ENCODE data around the gene ACTMAP.

ACTMAP gene

GRCh38 chr19:40702337-40703012, 47.8 kb downstream of the ACTMAP start:
- H3K9ac ChIP-seq (ENCODE audit: low read length in 5 of 5), result no peak overlapping the region
- H3K4me3 ChIP-seq (ENCODE audit: low read depth in 1 of 5, low read length in 5 of 5), result no peak overlapping the region
- peaks cover 0 to 11% (median 6%) of the 10 kb centered on the region in 5 donors for H3K4me1 ChIP-seq (ENCODE audit: control insufficient read depth in 5 of 5, insufficient read depth in 5 of 5, low read length in 5 of 5)
- no peak overlapping the region for H3K27ac ChIP-seq (ENCODE audit: low read depth, low read length)
- no peaks in the 10 kb centered on the region for H3K9me3 ChIP-seq (ENCODE audit: control insufficient read depth in 5 of 5, low read length in 5 of 5)
- peaks cover 0 to 76% (median 58%) of the 10 kb centered on the region in 5 donors for H3K36me3 ChIP-seq (ENCODE audit: control insufficient read depth in 5 of 5, insufficient read depth in 5 of 5, low read length in 5 of 5)
- no peaks in the 10 kb centered on the region for H3K27me3 ChIP-seq (ENCODE audit: control insufficient read depth in 5 of 5, insufficient read depth in 4 of 5, low read length in 5 of 5)

GRCh38 chr19:40701758-40702157, 48.5 kb downstream of the ACTMAP start:
- no peak overlapping the region for H3K4me3 ChIP-seq (ENCODE audit: low read depth in 1 of 5, low read length in 5 of 5)
- no peaks in the 10 kb centered on the region for H3K27me3 ChIP-seq (ENCODE audit: control insufficient read depth in 5 of 5, insufficient read depth in 4 of 5, low read length in 5 of 5)
- no peaks in the 10 kb centered on the region for H3K9me3 ChIP-seq (ENCODE audit: control insufficient read depth in 5 of 5, low read length in 5 of 5)
- peaks cover 0 to 76% (median 58%) of the 10 kb centered on the region in 5 donors for H3K36me3 ChIP-seq (ENCODE audit: control insufficient read depth in 5 of 5, insufficient read depth in 5 of 5, low read length in 5 of 5)
- no peak overlapping the region for H3K27ac ChIP-seq (ENCODE audit: low read depth, low read length)
- peaks cover 0 to 11% (median 6%) of the 10 kb centered on the region in 5 donors for H3K4me1 ChIP-seq (ENCODE audit: control insufficient read depth in 5 of 5, insufficient read depth in 5 of 5, low read length in 5 of 5)
- H3K9ac ChIP-seq (ENCODE audit: low read length in 5 of 5), result no peak overlapping the region

- H3K36me3 ChIP-seq (ENCODE audit: control insufficient read depth in 5 of 5, insufficient read depth in 5 of 5, low read length in 5 of 5), result peaks cover 0 to 79% (median 61%) of the 10 kb centered on the region in 5 donors
- no peak overlapping the region for H3K9ac ChIP-seq (ENCODE audit: low read length in 5 of 5)
- H3K9me3 ChIP-seq (ENCODE audit: control insufficient read depth in 5 of 5, low read length in 5 of 5), result no peaks in the 10 kb centered on the region
- H3K4me3 ChIP-seq (ENCODE audit: low read depth in 1 of 5, low read length in 5 of 5), result no peak overlapping the region
- H3K27ac ChIP-seq (ENCODE audit: low read depth, low read length), result no peak overlapping the region
- H3K4me1 ChIP-seq (ENCODE audit: control insufficient read depth in 5 of 5, insufficient read depth in 5 of 5, low read length in 5 of 5), result peaks cover 0 to 3% (median under 1%) of the 10 kb centered on the region in 5 donors
- no peaks in the 10 kb centered on the region for H3K27me3 ChIP-seq (ENCODE audit: control insufficient read depth in 5 of 5, insufficient read depth in 4 of 5, low read length in 5 of 5)
Measured at GRCh38 chr19:40700083-40700482, 50.2 kb downstream of the ACTMAP start.

GRCh38 chr19:40697007-40697406, 53.3 kb downstream of the ACTMAP start:
- H3K4me1 ChIP-seq (ENCODE audit: control insufficient read depth in 5 of 5, insufficient read depth in 5 of 5, low read length in 5 of 5), result peaks cover 0 to under 1% (median 0%) of the 10 kb centered on the region in 5 donors
- H3K4me3 ChIP-seq (ENCODE audit: low read depth in 1 of 5, low read length in 5 of 5), result no peak overlapping the region
- peaks cover 0 to 76% (median 49%) of the 10 kb centered on the region in 5 donors for H3K36me3 ChIP-seq (ENCODE audit: control insufficient read depth in 5 of 5, insufficient read depth in 5 of 5, low read length in 5 of 5)
- no peaks in the 10 kb centered on the region for H3K27me3 ChIP-seq (ENCODE audit: control insufficient read depth in 5 of 5, insufficient read depth in 4 of 5, low read length in 5 of 5)
- no peaks in the 10 kb centered on the region for H3K9me3 ChIP-seq (ENCODE audit: control insufficient read depth in 5 of 5, low read length in 5 of 5)
- no peak overlapping the region for H3K27ac ChIP-seq (ENCODE audit: low read depth, low read length)
- H3K9ac ChIP-seq (ENCODE audit: low read length in 5 of 5), result no peak overlapping the region

GRCh38 chr19:40695881-40696280, 54.4 kb downstream of the ACTMAP start:
- H3K9ac ChIP-seq (ENCODE audit: low read length in 5 of 5), result no peak overlapping the region

GRCh38 chr19:40693896-40694295, 56.4 kb downstream of the ACTMAP start:
- Histone ChIP-seq H3K27ac (ENCODE audit: low read depth, low read length) (no peak overlapping the region), H3K9me3 (ENCODE audit: control insufficient read depth in 5 of 5, low read length in 5 of 5) (no peaks in the 10 kb centered on the region), H3K4me3 (ENCODE audit: low read depth in 1 of 5, low read length in 5 of 5) (no peak overlapping the region), H3K36me3 (ENCODE audit: control insufficient read depth in 5 of 5, insufficient read depth in 5 of 5, low read length in 5 of 5) (peaks cover 0 to 51% (median 25%) of the 10 kb centered on the region in 5 donors), H3K27me3 (ENCODE audit: control insufficient read depth in 5 of 5, insufficient read depth in 4 of 5, low read length in 5 of 5) (no peaks in the 10 kb centered on the region), H3K4me1 (ENCODE audit: control insufficient read depth in 5 of 5, insufficient read depth in 5 of 5, low read length in 5 of 5) (peaks cover 2 to 27% (median 24%) of the 10 kb centered on the region in 5 donors), H3K9ac (ENCODE audit: low read length in 5 of 5) (no peak overlapping the region)

More at GRCh38 chr19:40695881-40696280, 54.4 kb downstream of the ACTMAP start:
- peaks cover 0 to 11% (median 9%) of the 10 kb centered on the region in 5 donors for H3K4me1 ChIP-seq (ENCODE audit: control insufficient read depth in 5 of 5, insufficient read depth in 5 of 5, low read length in 5 of 5)
- H3K9me3 ChIP-seq (ENCODE audit: control insufficient read depth in 5 of 5, low read length in 5 of 5), result no peaks in the 10 kb centered on the region
- no peak overlapping the region for H3K4me3 ChIP-seq (ENCODE audit: low read depth in 1 of 5, low read length in 5 of 5)
- no peak overlapping the region for H3K27ac ChIP-seq (ENCODE audit: low read depth, low read length)
- peaks cover 0 to 70% (median 41%) of the 10 kb centered on the region in 5 donors for H3K36me3 ChIP-seq (ENCODE audit: control insufficient read depth in 5 of 5, insufficient read depth in 5 of 5, low read length in 5 of 5)
- H3K27me3 ChIP-seq (ENCODE audit: control insufficient read depth in 5 of 5, insufficient read depth in 4 of 5, low read length in 5 of 5), result no peaks in the 10 kb centered on the region

- H3K36me3 ChIP-seq (ENCODE audit: control insufficient read depth in 5 of 5, insufficient read depth in 5 of 5, low read length in 5 of 5), result peaks cover 0 to 47% (median 23%) of the 10 kb centered on the region in 5 donors
- H3K27me3 ChIP-seq (ENCODE audit: control insufficient read depth in 5 of 5, insufficient read depth in 4 of 5, low read length in 5 of 5), result no peaks in the 10 kb centered on the region
- H3K9ac ChIP-seq (ENCODE audit: low read length in 5 of 5), result no peak overlapping the region
- peaks cover 2 to 33% (median 30%) of the 10 kb centered on the region in 5 donors for H3K4me1 ChIP-seq (ENCODE audit: control insufficient read depth in 5 of 5, insufficient read depth in 5 of 5, low read length in 5 of 5)
- H3K27ac ChIP-seq (ENCODE audit: low read depth, low read length), result no peak overlapping the region
- no peaks in the 10 kb centered on the region for H3K9me3 ChIP-seq (ENCODE audit: control insufficient read depth in 5 of 5, low read length in 5 of 5)
- H3K4me3 ChIP-seq (ENCODE audit: low read depth in 1 of 5, low read length in 5 of 5), result no peak overlapping the region
Measured at GRCh38 chr19:40693150-40693788, 57.0 kb downstream of the ACTMAP start.

GRCh38 chr19:40692212-40692551, 58.1 kb downstream of the ACTMAP start:
- no peaks in the 10 kb centered on the region for H3K9me3 ChIP-seq (ENCODE audit: control insufficient read depth in 5 of 5, low read length in 5 of 5)
- no peaks in the 10 kb centered on the region for H3K27me3 ChIP-seq (ENCODE audit: control insufficient read depth in 5 of 5, insufficient read depth in 4 of 5, low read length in 5 of 5)
- no peak overlapping the region for H3K4me3 ChIP-seq (ENCODE audit: low read depth in 1 of 5, low read length in 5 of 5)
- no peak overlapping the region for H3K27ac ChIP-seq (ENCODE audit: low read depth, low read length)
- no peak overlapping the region for H3K9ac ChIP-seq (ENCODE audit: low read length in 5 of 5)
- peaks cover 0 to 47% (median 23%) of the 10 kb centered on the region in 5 donors for H3K36me3 ChIP-seq (ENCODE audit: control insufficient read depth in 5 of 5, insufficient read depth in 5 of 5, low read length in 5 of 5)
- H3K4me1 ChIP-seq (ENCODE audit: control insufficient read depth in 5 of 5, insufficient read depth in 5 of 5, low read length in 5 of 5), result peaks cover 9 to 44% (median 37%) of the 10 kb centered on the region in 5 donors

GRCh38 chr19:40691421-40692211, 58.7 kb downstream of the ACTMAP start:
- Histone ChIP-seq H3K9me3 (ENCODE audit: control insufficient read depth in 5 of 5, low read length in 5 of 5) (no peaks in the 10 kb centered on the region), H3K9ac (ENCODE audit: low read length in 5 of 5) (peak overlapping the region in 1 of 5 donors; percentile 71), H3K27me3 (ENCODE audit: control insufficient read depth in 5 of 5, insufficient read depth in 4 of 5, low read length in 5 of 5) (no peaks in the 10 kb centered on the region), H3K27ac (ENCODE audit: low read depth, low read length) (peak overlapping the region; percentile 90), H3K36me3 (ENCODE audit: control insufficient read depth in 5 of 5, insufficient read depth in 5 of 5, low read length in 5 of 5) (peaks cover 0 to 45% (median 23%) of the 10 kb centered on the region in 5 donors), H3K4me3 (ENCODE audit: low read depth in 1 of 5, low read length in 5 of 5) (peak overlapping the region in 2 of 5 donors; percentile 63 to 75), H3K4me1 (ENCODE audit: control insufficient read depth in 5 of 5, insufficient read depth in 5 of 5, low read length in 5 of 5) (peaks cover 9 to 47% (median 37%) of the 10 kb centered on the region in 5 donors)
